NK-92 (cell line): ENCODE data around the gene HPS1.

Experiments used
- DNase-seq: peaks from one replicate; lab custom pipeline; 2025; ENCODE audit not compliant: unreplicated experiment; lab: John Stamatoyannopoulos, UW

HPS1 gene

DNA sequence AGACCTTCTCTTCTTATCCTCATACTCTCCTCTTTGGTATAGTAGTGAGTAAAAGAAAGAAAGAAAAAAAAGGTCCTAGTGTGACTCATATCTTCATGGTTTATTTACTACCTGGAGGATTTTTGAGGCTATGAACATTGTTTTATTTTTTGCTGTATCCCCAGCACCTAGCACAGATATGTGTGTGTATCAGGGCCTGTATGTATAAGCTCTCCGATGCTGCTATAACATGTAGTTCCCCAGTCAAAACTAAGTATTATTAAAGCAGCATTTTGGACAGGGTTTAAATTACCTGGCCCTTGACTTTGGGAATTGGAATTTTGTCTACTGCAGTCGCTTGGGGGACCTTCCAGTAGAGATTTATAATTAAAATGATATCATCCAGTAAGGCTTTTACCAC is 78.1 kb downstream of the HPS1 start:
- DNase-seq: no peak

DNA sequence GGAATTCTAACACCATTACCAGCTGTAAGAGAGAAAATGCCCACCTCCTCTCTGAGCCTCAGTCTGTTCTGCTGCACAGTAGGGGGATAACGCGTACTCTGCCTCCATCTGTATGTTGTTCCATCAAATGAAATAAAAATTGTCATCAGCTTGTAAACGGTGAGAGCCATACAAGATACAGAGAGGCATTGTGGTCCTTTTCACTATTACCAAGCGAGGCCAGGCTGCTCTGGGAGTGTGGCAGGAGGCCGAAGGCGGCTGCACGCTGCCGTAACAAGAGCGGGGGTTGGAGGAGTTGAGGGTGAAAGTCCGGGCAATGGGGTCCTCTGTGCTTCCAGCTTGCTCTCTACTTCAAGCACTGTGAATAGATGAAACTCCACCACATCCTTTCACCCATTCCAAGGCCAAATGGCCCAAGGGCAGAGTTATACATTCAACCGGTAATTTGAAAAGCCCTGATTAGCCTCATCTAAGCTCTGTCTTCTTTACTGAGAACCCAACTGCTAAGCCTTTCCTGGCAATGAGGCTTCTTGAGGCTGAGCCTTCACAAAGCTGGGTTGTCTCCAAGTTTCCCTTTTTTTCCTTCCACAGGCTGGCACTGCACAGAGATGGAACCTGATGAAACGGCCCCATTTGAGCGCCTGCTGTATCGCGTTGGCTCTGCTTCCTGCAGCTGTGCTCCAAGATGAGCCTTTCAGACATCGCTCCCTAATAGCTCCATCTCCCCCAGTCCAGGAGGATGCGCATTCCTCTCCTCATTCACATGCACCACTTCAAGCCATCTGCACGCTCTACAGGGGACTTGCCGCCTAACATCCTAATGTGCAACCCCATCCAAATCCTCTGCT is 78.9 kb downstream of the HPS1 start:
- no peak for DNase-seq
